ENCODE results near the gene KLHL4.

The KLHL4 gene

GRCh38 chrX:87571964-87572363 lies 54.4 kb downstream of the KLHL4 start:
- Histone ChIP-seq H3F3A (ENCODE audit: control insufficient read depth, insufficient read depth) (no peaks in the 10 kb centered on the region), H3K9me3 (ENCODE audit: control insufficient read depth, insufficient read depth, low read length) (no peaks in the 10 kb centered on the region), H3K4me3 (ENCODE audit: low read length) (no peak overlapping the region), H3K27ac (ENCODE audit: low read depth, low read length) (no peak overlapping the region), H3K27me3 (ENCODE audit: control insufficient read depth, low read length) (no peaks in the 10 kb centered on the region), H3K4me2 (ENCODE audit: low read length) (no peak overlapping the region), H4K20me1 (ENCODE audit: control insufficient read depth, insufficient read depth, low read depth, low read length) (no peaks in the 10 kb centered on the region), H3K4me1 (ENCODE audit: control insufficient read depth, low read length) (no peaks in the 10 kb centered on the region), H3K9me2 (replicated peaks; ENCODE audit: control insufficient read depth, low read length) (no peaks in the 10 kb centered on the region), H3K36me3 (ENCODE audit: control insufficient read depth, low read length) (no peaks in the 10 kb centered on the region), H3K79me2 (ENCODE audit: control insufficient read depth, low read length) (no peaks in the 10 kb centered on the region)
- TF ChIP-seq EZH2phosphoT487 (IDR thresholded peaks at IDR 0.05; ENCODE audit: borderline replicate concordance, low read length) (no peak), CTCF (IDR thresholded peaks at IDR 0.05; ENCODE audit: low read depth, low read length, poor library complexity, severe bottlenecking) (no peak)

GRCh38 chrX:87572901-87573300 lies 55.3 kb downstream of the KLHL4 start:
- Histone ChIP-seq H3K9me2 (replicated peaks; ENCODE audit: control insufficient read depth, low read length) (no peaks in the 10 kb centered on the region), H3F3A (ENCODE audit: control insufficient read depth, insufficient read depth) (no peaks in the 10 kb centered on the region), H3K79me2 (ENCODE audit: control insufficient read depth, low read length) (no peaks in the 10 kb centered on the region), H3K36me3 (ENCODE audit: control insufficient read depth, low read length) (no peaks in the 10 kb centered on the region), H3K4me1 (ENCODE audit: control insufficient read depth, low read length) (no peaks in the 10 kb centered on the region), H3K4me2 (ENCODE audit: low read length) (no peak overlapping the region), H3K4me3 (ENCODE audit: low read length) (no peak overlapping the region), H4K20me1 (ENCODE audit: control insufficient read depth, insufficient read depth, low read depth, low read length) (no peaks in the 10 kb centered on the region), H3K27me3 (ENCODE audit: control insufficient read depth, low read length) (no peaks in the 10 kb centered on the region), H3K9me3 (ENCODE audit: control insufficient read depth, insufficient read depth, low read length) (no peaks in the 10 kb centered on the region), H3K27ac (ENCODE audit: low read depth, low read length) (no peak overlapping the region)
- TF ChIP-seq CTCF (IDR thresholded peaks at IDR 0.05; ENCODE audit: low read depth, low read length, poor library complexity, severe bottlenecking), result no peak
- no peak for TF ChIP-seq EZH2phosphoT487 (IDR thresholded peaks at IDR 0.05; ENCODE audit: borderline replicate concordance, low read length)

GRCh38 chrX:87578978-87579377 lies 61.4 kb downstream of the KLHL4 start:
- H3K36me3 ChIP-seq (ENCODE audit: control insufficient read depth, low read length), result no peaks in the 10 kb centered on the region
- H3K9me3 ChIP-seq (ENCODE audit: control insufficient read depth, insufficient read depth, low read length), result no peaks in the 10 kb centered on the region
- no peak for TF ChIP-seq CTCF (IDR thresholded peaks at IDR 0.05; ENCODE audit: low read depth, low read length, poor library complexity, severe bottlenecking)
- TF ChIP-seq EZH2phosphoT487 (IDR thresholded peaks at IDR 0.05; ENCODE audit: borderline replicate concordance, low read length), result no peak
- H3K4me2 ChIP-seq (ENCODE audit: low read length), result no peak overlapping the region
- no peaks in the 10 kb centered on the region for H3K79me2 ChIP-seq (ENCODE audit: control insufficient read depth, low read length)
- H3K4me3 ChIP-seq (ENCODE audit: low read length), result no peak overlapping the region
- H4K20me1 ChIP-seq (ENCODE audit: control insufficient read depth, insufficient read depth, low read depth, low read length), result no peaks in the 10 kb centered on the region
- no peaks in the 10 kb centered on the region for H3F3A ChIP-seq (ENCODE audit: control insufficient read depth, insufficient read depth)
- no peaks in the 10 kb centered on the region for H3K27me3 ChIP-seq (ENCODE audit: control insufficient read depth, low read length)
- H3K9me2 ChIP-seq (replicated peaks; ENCODE audit: control insufficient read depth, low read length), result no peaks in the 10 kb centered on the region
- no peaks in the 10 kb centered on the region for H3K4me1 ChIP-seq (ENCODE audit: control insufficient read depth, low read length)
- H3K27ac ChIP-seq (ENCODE audit: low read depth, low read length), result no peak overlapping the region

- H4K20me1 ChIP-seq (ENCODE audit: control insufficient read depth, insufficient read depth, low read depth, low read length), result no peaks in the 10 kb centered on the region
- no peaks in the 10 kb centered on the region for H3K79me2 ChIP-seq (ENCODE audit: control insufficient read depth, low read length)
- no peaks in the 10 kb centered on the region for H3K27me3 ChIP-seq (ENCODE audit: control insufficient read depth, low read length)
- TF ChIP-seq CTCF (IDR thresholded peaks at IDR 0.05; ENCODE audit: low read depth, low read length, poor library complexity, severe bottlenecking) (no peak), EZH2phosphoT487 (IDR thresholded peaks at IDR 0.05; ENCODE audit: borderline replicate concordance, low read length) (no peak)
- no peaks in the 10 kb centered on the region for H3F3A ChIP-seq (ENCODE audit: control insufficient read depth, insufficient read depth)
- no peaks in the 10 kb centered on the region for H3K4me1 ChIP-seq (ENCODE audit: control insufficient read depth, low read length)
- H3K4me2 ChIP-seq (ENCODE audit: low read length), result no peak overlapping the region
- H3K9me2 ChIP-seq (replicated peaks; ENCODE audit: control insufficient read depth, low read length), result no peaks in the 10 kb centered on the region
- H3K9me3 ChIP-seq (ENCODE audit: control insufficient read depth, insufficient read depth, low read length), result no peaks in the 10 kb centered on the region
- H3K36me3 ChIP-seq (ENCODE audit: control insufficient read depth, low read length), result no peaks in the 10 kb centered on the region
- H3K4me3 ChIP-seq (ENCODE audit: low read length), result no peak overlapping the region
- no peak overlapping the region for H3K27ac ChIP-seq (ENCODE audit: low read depth, low read length)
Observed at GRCh38 chrX:87580862-87581261, 63.3 kb downstream of the KLHL4 start.

Data from DOHH2 (cell line).